Trophoblast cell (in vitro differentiated cells and primary cell): Measurements from ENCODE around the gene SMIM23.

Experiments used
- DNase-seq, 2 donors: peaks; one replicate each; pipeline ENCODE4 v3.0.0-alpha.2; 2016
- H2AFZ ChIP-seq: 2 replicates; pipeline ENCODE4 v1.6.1; 2013; ENCODE audit warnings: low read length, moderate library complexity, mild to moderate bottlenecking; ENCODE audit not compliant: insufficient read depth, poor library complexity
- H2AK5ac ChIP-seq: 2 replicates; pipeline ENCODE4 v1.6.1; 2013; ENCODE audit warnings: mild to moderate bottlenecking, low read length
- H2BK120ac ChIP-seq: 2 replicates; pipeline ENCODE4 v1.6.1; 2013; ENCODE audit warnings: low read length, mild to moderate bottlenecking, moderate library complexity; ENCODE audit not compliant: insufficient read depth, poor library complexity
- H2BK12ac ChIP-seq: 2 replicates; pipeline ENCODE4 v1.6.1; 2013; ENCODE audit warnings: mild to moderate bottlenecking, low read length, moderate library complexity
- H2BK5ac ChIP-seq: 2 replicates; pipeline ENCODE4 v1.6.1; 2013; ENCODE audit warnings: low read length, low read depth, moderate library complexity, mild to moderate bottlenecking; ENCODE audit not compliant: poor library complexity
- H3K14ac ChIP-seq: 2 replicates; pipeline ENCODE4 v1.6.1; 2013; ENCODE audit warnings: mild to moderate bottlenecking, low read length
- H3K18ac ChIP-seq: 2 replicates; pipeline ENCODE4 v1.6.1; 2013; ENCODE audit warnings: mild to moderate bottlenecking, low read length
- H3K23ac ChIP-seq: 2 replicates; pipeline ENCODE4 v1.6.1; 2013; ENCODE audit warnings: low read length
- H3K27ac ChIP-seq: 2 replicates; pipeline ENCODE4 v1.5.1; 2013; ENCODE audit warnings: low read depth, mild to moderate bottlenecking, inconsistent platforms, low read length, moderate library complexity
- H3K27me3 ChIP-seq: 2 replicates; pipeline ENCODE4 v1.6.1; 2013; ENCODE audit warnings: inconsistent platforms, mild to moderate bottlenecking, low read length, moderate library complexity; ENCODE audit not compliant: insufficient read depth
- H3K36me3 ChIP-seq, 2 experiments: 1 replicate in 1 of 2; 2 replicates in 1 of 2; pipeline ENCODE4 v1.6.1; 2013; ENCODE audit warnings: low read length in 2 of 2, mild to moderate bottlenecking in 2 of 2, moderate library complexity in 1 of 2; ENCODE audit not compliant: insufficient read depth in 2 of 2, control insufficient read depth in 1 of 2
- H3K4ac ChIP-seq: 2 replicates; pipeline ENCODE4 v1.6.1; 2013; ENCODE audit warnings: low read depth, mild to moderate bottlenecking, low read length, moderate library complexity
- H3K4me1 ChIP-seq, 2 experiments: 1 replicate in 1 of 2; 2 replicates in 1 of 2; pipeline ENCODE4 v1.6.1; 2013; ENCODE audit warnings: low read length in 2 of 2, mild to moderate bottlenecking in 2 of 2, moderate library complexity in 1 of 2; ENCODE audit not compliant: insufficient read depth in 2 of 2, control insufficient read depth in 1 of 2
- H3K4me2 ChIP-seq: 2 replicates; pipeline ENCODE4 v1.6.1; 2013; ENCODE audit warnings: inconsistent platforms, mild to moderate bottlenecking, low read length, moderate library complexity
- H3K4me3 ChIP-seq: 2 replicates; pipeline ENCODE4 v1.5.1; 2013; ENCODE audit warnings: mild to moderate bottlenecking, low read depth, low read length, inconsistent platforms
- H3K79me1 ChIP-seq: one replicate; pipeline ENCODE4 v1.6.1; 2013; ENCODE audit warnings: low read length
- H3K79me2 ChIP-seq: 2 replicates; pipeline ENCODE4 v1.6.1; 2013; ENCODE audit warnings: low read length, mild to moderate bottlenecking; ENCODE audit not compliant: control insufficient read depth, insufficient read depth, poor library complexity
- H3K9ac ChIP-seq: 2 replicates; pipeline ENCODE4 v1.6.1; 2013; ENCODE audit warnings: mild to moderate bottlenecking, low read length
- H3K9me3 ChIP-seq: 2 replicates; pipeline ENCODE4 v1.6.1; 2013; ENCODE audit warnings: low read depth, mild to moderate bottlenecking, control low read depth, inconsistent platforms, low read length; ENCODE audit not compliant: insufficient read depth
- H4K12ac ChIP-seq: 2 replicates; pipeline ENCODE4 v1.6.1; 2013; ENCODE audit warnings: low read depth, mild to moderate bottlenecking, low read length, moderate library complexity
- H4K8ac ChIP-seq: 2 replicates; pipeline ENCODE4 v1.6.1; 2013; ENCODE audit warnings: low read depth, mild to moderate bottlenecking, low read length, moderate library complexity
- H4K91ac ChIP-seq: one replicate; pipeline ENCODE4 v1.6.1; 2013; ENCODE audit warnings: low read depth, mild to moderate bottlenecking, low read length, moderate library complexity
- WGBS: extraction: QIAGEN DNeasy Blood & Tissue Kit; methylation state at CpG from one replicate; pipeline ENCODE4 v1.1.7; 2013; ENCODE audit warnings: missing lambda C conversion rate; ENCODE audit not compliant: insufficient read length, insufficient coverage; ENCODE audit errors: extremely low coverage; 5-methylcytosine and 5-hydroxymethylcytosine counted together

The SMIM23 gene

DNA sequence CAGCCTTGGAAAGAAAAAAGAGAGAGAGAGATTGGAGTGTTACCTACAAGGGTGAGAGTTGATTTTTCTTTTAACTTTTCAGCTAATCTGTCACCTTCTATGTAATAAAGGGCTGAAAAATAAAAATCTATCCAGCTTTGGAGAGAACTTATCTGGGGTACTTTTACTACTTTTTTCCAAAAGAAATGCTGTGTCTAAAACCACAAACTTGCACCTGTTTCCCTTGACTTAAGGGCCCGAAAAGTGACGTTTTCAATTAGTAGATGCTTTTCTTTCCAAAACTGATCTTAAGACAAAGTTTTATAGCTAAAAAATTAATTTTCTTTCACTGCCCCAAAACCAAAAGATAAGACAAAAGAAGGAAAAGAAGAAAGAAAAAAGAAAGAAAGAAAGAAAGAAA, 48.8 kb downstream of the SMIM23 start:
- H3K79me1 ChIP-seq = no peaks in the 10 kb centered on the region
- H3K23ac ChIP-seq = no peak overlapping the region
- no peak for DNase-seq
- no peak overlapping the region for H3K18ac ChIP-seq
- H3K4me3 ChIP-seq = no peak overlapping the region
- H3K9me3 ChIP-seq = peaks cover 2% of the 10 kb centered on the region
- H2AFZ ChIP-seq = no peak overlapping the region
- H2BK120ac ChIP-seq = no peak overlapping the region
- H3K4me2 ChIP-seq = no peak overlapping the region
- no peak overlapping the region for H2BK12ac ChIP-seq
- no peaks in the 10 kb centered on the region for H3K27me3 ChIP-seq
- H4K8ac ChIP-seq = no peak overlapping the region
- no peaks in the 10 kb centered on the region for H3K79me2 ChIP-seq
- no peak overlapping the region for H4K91ac ChIP-seq
- H3K4ac ChIP-seq = no peak overlapping the region
- no peak overlapping the region for H3K27ac ChIP-seq
- no peak overlapping the region for H3K9ac ChIP-seq
- no peak overlapping the region for H2AK5ac ChIP-seq
- no CpG with 5 or more reads among the region's 2 CpGs for WGBS
- H3K4me1 ChIP-seq = no peaks in the 10 kb centered on the region
- no peaks in the 10 kb centered on the region for H3K36me3 ChIP-seq
- H4K12ac ChIP-seq = no peak overlapping the region
- H2BK5ac ChIP-seq = no peak overlapping the region
- H3K14ac ChIP-seq = no peak overlapping the region

DNA sequence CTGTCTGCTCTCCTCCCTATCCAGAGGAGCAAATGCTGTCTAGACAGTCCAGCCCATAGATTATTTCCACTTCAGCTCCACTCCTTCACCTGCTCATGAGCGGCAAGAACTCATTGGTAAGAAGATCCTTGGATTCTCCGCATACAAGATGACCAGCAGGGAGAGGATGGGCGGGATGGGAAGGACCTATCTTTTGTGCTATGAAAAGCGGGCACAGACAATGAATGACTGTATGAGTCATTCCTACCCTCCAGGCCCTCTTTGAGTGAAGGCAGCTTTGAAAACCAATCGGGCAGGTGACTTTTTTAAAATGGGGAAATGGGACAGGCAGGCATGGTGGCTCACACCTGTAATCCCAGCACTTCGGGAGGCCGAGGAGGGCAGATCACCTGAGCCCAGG, 49.4 kb downstream of the SMIM23 start:
- peak; percentile 63 to 80 for DNase-seq
- WGBS = no CpG with 5 or more reads among the region's 7 CpGs
- no peak overlapping the region for H3K18ac ChIP-seq
- H2BK120ac ChIP-seq = no peak overlapping the region
- no peaks in the 10 kb centered on the region for H3K79me1 ChIP-seq
- no peaks in the 10 kb centered on the region for H3K79me2 ChIP-seq
- no peak overlapping the region for H2BK5ac ChIP-seq
- no peak overlapping the region for H4K8ac ChIP-seq
- no peak overlapping the region for H3K4me3 ChIP-seq
- H2AFZ ChIP-seq = no peak overlapping the region
- no peak overlapping the region for H3K4ac ChIP-seq
- H3K23ac ChIP-seq = no peak overlapping the region
- H3K14ac ChIP-seq = no peak overlapping the region
- no peak overlapping the region for H3K27ac ChIP-seq
- H2AK5ac ChIP-seq = no peak overlapping the region
- no peaks in the 10 kb centered on the region for H3K4me1 ChIP-seq
- no peaks in the 10 kb centered on the region for H3K27me3 ChIP-seq
- no peak overlapping the region for H4K12ac ChIP-seq
- H3K4me2 ChIP-seq = no peak overlapping the region
- no peaks in the 10 kb centered on the region for H3K36me3 ChIP-seq
- H3K9me3 ChIP-seq = peaks cover 2% of the 10 kb centered on the region
- H4K91ac ChIP-seq = no peak overlapping the region
- no peak overlapping the region for H2BK12ac ChIP-seq
- H3K9ac ChIP-seq = no peak overlapping the region

DNA sequence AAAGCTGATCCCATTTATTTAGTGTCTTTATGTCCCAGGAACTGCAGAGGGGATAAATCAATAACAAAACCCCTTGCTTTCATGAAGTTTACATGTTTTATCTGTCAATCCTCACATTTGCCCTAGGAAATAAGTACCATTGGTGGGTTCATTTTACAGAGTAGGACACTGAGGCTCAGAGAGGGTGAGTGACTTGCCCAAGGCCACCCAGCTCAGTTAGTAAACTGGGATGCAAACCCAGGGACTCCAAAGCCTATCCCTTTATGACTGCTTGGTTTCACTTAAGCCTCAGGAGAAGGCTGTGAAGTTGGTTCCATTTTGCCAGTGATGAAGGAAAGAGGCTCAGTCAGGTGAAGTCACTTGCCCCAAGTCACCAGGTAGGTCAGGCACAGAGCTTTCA, 51.9 kb downstream of the SMIM23 start:
- H4K91ac ChIP-seq = no peak overlapping the region
- no peak overlapping the region for H2BK120ac ChIP-seq
- no peak overlapping the region for H2BK12ac ChIP-seq
- no peak overlapping the region for H3K4me3 ChIP-seq
- no peak overlapping the region for H2AK5ac ChIP-seq
- H3K14ac ChIP-seq = no peak overlapping the region
- H3K4me1 ChIP-seq = peaks cover 0 to 2% of the 10 kb centered on the region in 2 experiments
- H3K23ac ChIP-seq = no peak overlapping the region
- H3K27me3 ChIP-seq = no peaks in the 10 kb centered on the region
- H2BK5ac ChIP-seq = no peak overlapping the region
- no peak overlapping the region for H3K4ac ChIP-seq
- no peak overlapping the region for H4K12ac ChIP-seq
- H2AFZ ChIP-seq = no peak overlapping the region
- no peaks in the 10 kb centered on the region for H3K36me3 ChIP-seq
- H3K18ac ChIP-seq = no peak overlapping the region
- no peak overlapping the region for H3K9ac ChIP-seq
- H3K79me1 ChIP-seq = no peaks in the 10 kb centered on the region
- H3K4me2 ChIP-seq = no peak overlapping the region
- H3K27ac ChIP-seq = no peak overlapping the region
- H3K79me2 ChIP-seq = no peaks in the 10 kb centered on the region
- DNase-seq = no peak
- H3K9me3 ChIP-seq = peaks cover 2% of the 10 kb centered on the region
- H4K8ac ChIP-seq = no peak overlapping the region

DNA sequence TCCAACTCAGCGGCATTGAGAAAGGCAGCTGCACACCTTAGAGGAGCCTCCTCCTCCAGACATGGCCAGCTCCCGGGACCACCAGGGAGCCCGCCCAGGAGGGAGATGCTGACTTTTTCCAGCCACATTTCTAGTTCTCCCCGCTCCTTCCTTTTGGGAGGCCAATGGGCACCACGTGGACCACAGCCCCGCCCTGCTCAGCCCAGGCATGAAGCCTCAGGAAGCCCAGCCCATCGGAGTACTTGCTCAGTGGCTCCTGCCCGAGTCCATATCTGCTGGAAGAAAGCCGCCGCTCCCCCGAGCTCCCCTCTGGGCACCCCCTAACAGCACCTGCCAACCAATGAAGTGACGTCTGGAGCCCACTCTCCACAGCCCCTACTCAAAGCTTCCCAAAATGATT, 52.4 kb downstream of the SMIM23 start:
- no peaks in the 10 kb centered on the region for H3K79me1 ChIP-seq
- DNase-seq = no peak
- no peak overlapping the region for H4K8ac ChIP-seq
- peaks cover 0 to 2% of the 10 kb centered on the region in 2 experiments for H3K4me1 ChIP-seq
- H3K9me3 ChIP-seq = peaks cover 2% of the 10 kb centered on the region
- H3K27ac ChIP-seq = no peak overlapping the region
- no CpG with 5 or more reads among the region's 12 CpGs for WGBS
- no peak overlapping the region for H3K4me3 ChIP-seq
- no peak overlapping the region for H2BK5ac ChIP-seq
- H3K23ac ChIP-seq = no peak overlapping the region
- no peak overlapping the region for H3K4me2 ChIP-seq
- H3K36me3 ChIP-seq = no peaks in the 10 kb centered on the region
- H2BK12ac ChIP-seq = no peak overlapping the region
- no peak overlapping the region for H3K4ac ChIP-seq
- no peak overlapping the region for H3K18ac ChIP-seq
- H2AFZ ChIP-seq = no peak overlapping the region
- no peak overlapping the region for H2AK5ac ChIP-seq
- H3K14ac ChIP-seq = no peak overlapping the region
- no peak overlapping the region for H2BK120ac ChIP-seq
- H4K91ac ChIP-seq = no peak overlapping the region
- no peaks in the 10 kb centered on the region for H3K27me3 ChIP-seq
- no peak overlapping the region for H4K12ac ChIP-seq
- no peak overlapping the region for H3K9ac ChIP-seq
- no peaks in the 10 kb centered on the region for H3K79me2 ChIP-seq
